ENCODE data around the gene CHAF1A. TPM values are rescaled to one million over a fixed set of nuclear protein-coding genes. Genes with fewer than 3 reads are reported as not detected.

The CHAF1A gene
- total RNA-seq, 1 experiment from 2014 or later: 161 TPM

GRCh38 chr19:4365341-4365740, 37.1 kb upstream of the CHAF1A start (continued):
- TF ChIP-seq, protein P1, sequence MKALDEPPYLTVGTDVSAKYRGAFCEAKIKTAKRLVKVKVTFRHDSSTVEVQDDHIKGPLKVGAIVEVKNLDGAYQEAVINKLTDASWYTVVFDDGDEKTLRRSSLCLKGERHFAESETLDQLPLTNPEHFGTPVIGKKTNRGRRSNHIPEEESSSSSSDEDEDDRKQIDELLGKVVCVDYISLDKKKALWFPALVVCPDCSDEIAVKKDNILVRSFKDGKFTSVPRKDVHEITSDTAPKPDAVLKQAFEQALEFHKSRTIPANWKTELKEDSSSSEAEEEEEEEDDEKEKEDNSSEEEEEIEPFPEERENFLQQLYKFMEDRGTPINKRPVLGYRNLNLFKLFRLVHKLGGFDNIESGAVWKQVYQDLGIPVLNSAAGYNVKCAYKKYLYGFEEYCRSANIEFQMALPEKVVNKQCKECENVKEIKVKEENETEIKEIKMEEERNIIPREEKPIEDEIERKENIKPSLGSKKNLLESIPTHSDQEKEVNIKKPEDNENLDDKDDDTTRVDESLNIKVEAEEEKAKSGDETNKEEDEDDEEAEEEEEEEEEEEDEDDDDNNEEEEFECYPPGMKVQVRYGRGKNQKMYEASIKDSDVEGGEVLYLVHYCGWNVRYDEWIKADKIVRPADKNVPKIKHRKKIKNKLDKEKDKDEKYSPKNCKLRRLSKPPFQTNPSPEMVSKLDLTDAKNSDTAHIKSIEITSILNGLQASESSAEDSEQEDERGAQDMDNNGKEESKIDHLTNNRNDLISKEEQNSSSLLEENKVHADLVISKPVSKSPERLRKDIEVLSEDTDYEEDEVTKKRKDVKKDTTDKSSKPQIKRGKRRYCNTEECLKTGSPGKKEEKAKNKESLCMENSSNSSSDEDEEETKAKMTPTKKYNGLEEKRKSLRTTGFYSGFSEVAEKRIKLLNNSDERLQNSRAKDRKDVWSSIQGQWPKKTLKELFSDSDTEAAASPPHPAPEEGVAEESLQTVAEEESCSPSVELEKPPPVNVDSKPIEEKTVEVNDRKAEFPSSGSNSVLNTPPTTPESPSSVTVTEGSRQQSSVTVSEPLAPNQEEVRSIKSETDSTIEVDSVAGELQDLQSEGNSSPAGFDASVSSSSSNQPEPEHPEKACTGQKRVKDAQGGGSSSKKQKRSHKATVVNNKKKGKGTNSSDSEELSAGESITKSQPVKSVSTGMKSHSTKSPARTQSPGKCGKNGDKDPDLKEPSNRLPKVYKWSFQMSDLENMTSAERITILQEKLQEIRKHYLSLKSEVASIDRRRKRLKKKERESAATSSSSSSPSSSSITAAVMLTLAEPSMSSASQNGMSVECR (CRISPR knock-in tag; IDR thresholded peaks at IDR 0.05; ENCODE audit: borderline replicate concordance): no peak
- TF ChIP-seq ELF4 (CRISPR knock-in tag; IDR thresholded peaks at IDR 0.05; ENCODE audit: low read depth): no peak

DNA sequence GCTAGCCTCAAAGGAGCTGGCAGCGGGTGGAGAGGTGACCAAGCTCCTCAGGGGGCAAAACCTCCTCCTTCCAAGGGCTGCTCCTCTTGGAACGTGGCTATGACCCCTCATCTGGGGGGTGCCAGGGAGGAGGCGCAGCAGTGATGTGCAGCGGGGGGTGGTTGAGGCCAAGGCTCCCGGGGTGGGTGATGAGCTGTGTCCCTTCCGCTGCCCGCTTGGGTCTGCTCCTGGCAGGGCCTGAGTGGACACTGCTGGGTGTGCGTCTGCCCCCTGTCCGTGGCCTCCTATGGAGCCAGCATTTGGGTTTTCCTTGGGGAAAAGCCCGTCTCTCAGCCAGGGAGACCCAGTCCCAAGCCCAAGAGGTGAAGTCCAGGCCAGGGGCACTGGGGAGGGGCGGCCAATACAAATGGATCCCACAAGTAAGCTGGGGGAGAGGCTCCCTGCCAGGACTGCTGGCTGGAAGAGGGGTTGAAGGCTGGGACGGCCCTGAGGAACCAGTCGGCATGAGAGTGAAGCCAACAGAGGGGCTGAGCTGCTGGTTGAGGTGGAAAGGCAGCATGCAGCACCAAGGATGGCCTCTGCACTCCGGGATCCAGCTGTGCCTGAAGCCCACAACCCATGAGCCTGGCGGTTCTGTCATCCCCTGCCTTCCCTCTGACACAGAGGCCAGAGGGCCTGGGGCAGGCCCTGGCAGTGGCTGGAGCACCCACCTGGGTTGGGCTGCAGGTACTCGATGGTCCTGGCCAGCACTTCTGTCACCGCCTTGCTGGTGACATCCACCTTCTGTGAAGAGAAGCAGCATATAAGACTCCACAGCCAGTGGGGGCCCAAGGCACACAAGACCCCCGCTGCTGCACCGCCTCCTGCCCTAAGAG, 36.4 kb upstream of the CHAF1A start:
- H3K36me3 Mint-ChIP-seq: peaks cover 3% of the 10 kb centered on the region; the same call in 1 of the 2 replicates
- no peaks in the 10 kb centered on the region for H3K27me3 Mint-ChIP-seq (ENCODE audit: low read depth)
- H3K4me3 Mint-ChIP-seq: no peak overlapping the region
- H3K9me3 Mint-ChIP-seq: no peaks in the 10 kb centered on the region
- peaks cover 15% of the 10 kb centered on the region for H3K4me1 Mint-ChIP-seq
- CTCF ChIA-PET: interaction anchor here (1.5 to 6.0 kb wide), 4 partner anchors 10 to 159 kb away, joined by 5 to 37 read pairs (median 12); no protein-coding TSS in a partner anchor
- ATAC-seq: no peak
- no peak for DNase-seq (ENCODE audit: low spot score)
- H3K27ac Mint-ChIP-seq: no peak overlapping the region
- POLR2A ChIA-PET: no interaction called here
- TF ChIP-seq HMGA2 (CRISPR knock-in tag; IDR thresholded peaks at IDR 0.05) (no peak), SOX15 (CRISPR knock-in tag; IDR thresholded peaks at IDR 0.05) (no peak), NFATC4 (CRISPR knock-in tag; IDR thresholded peaks at IDR 0.05) (no peak), ZNF219 (CRISPR knock-in tag; IDR thresholded peaks at IDR 0.05; ENCODE audit: borderline replicate concordance) (no peak), ZNF281 (CRISPR knock-in tag; IDR thresholded peaks at IDR 0.05) (no peak), TEAD4 (CRISPR knock-in tag; IDR thresholded peaks at IDR 0.05) (no peak), SMAD3 (CRISPR knock-in tag; IDR thresholded peaks at IDR 0.05; ENCODE audit: borderline replicate concordance) (no peak), ZNF121 (CRISPR knock-in tag; IDR thresholded peaks at IDR 0.05) (no peak), ZMAT4 (CRISPR knock-in tag; IDR thresholded peaks at IDR 0.05) (no peak), USF2 (CRISPR knock-in tag; IDR thresholded peaks at IDR 0.05) (no peak), SP1 (CRISPR knock-in tag; conservative IDR thresholded peaks at IDR 0.05) (no peak), ZNF671 (CRISPR knock-in tag; IDR thresholded peaks at IDR 0.05) (no peak), ZNF425 (CRISPR knock-in tag; conservative IDR thresholded peaks at IDR 0.05) (no peak), TEAD1 (CRISPR knock-in tag; IDR thresholded peaks at IDR 0.05) (no peak), FOXJ3 (CRISPR knock-in tag; IDR thresholded peaks at IDR 0.05; ENCODE audit: borderline replicate concordance) (no peak)
- TF ChIP-seq, protein P2, sequence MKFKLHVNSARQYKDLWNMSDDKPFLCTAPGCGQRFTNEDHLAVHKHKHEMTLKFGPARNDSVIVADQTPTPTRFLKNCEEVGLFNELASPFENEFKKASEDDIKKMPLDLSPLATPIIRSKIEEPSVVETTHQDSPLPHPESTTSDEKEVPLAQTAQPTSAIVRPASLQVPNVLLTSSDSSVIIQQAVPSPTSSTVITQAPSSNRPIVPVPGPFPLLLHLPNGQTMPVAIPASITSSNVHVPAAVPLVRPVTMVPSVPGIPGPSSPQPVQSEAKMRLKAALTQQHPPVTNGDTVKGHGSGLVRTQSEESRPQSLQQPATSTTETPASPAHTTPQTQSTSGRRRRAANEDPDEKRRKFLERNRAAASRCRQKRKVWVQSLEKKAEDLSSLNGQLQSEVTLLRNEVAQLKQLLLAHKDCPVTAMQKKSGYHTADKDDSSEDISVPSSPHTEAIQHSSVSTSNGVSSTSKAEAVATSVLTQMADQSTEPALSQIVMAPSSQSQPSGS (CRISPR knock-in tag; IDR thresholded peaks at IDR 0.05; ENCODE audit: borderline replicate concordance, low read depth): no peak
- TF ChIP-seq, protein P3, sequence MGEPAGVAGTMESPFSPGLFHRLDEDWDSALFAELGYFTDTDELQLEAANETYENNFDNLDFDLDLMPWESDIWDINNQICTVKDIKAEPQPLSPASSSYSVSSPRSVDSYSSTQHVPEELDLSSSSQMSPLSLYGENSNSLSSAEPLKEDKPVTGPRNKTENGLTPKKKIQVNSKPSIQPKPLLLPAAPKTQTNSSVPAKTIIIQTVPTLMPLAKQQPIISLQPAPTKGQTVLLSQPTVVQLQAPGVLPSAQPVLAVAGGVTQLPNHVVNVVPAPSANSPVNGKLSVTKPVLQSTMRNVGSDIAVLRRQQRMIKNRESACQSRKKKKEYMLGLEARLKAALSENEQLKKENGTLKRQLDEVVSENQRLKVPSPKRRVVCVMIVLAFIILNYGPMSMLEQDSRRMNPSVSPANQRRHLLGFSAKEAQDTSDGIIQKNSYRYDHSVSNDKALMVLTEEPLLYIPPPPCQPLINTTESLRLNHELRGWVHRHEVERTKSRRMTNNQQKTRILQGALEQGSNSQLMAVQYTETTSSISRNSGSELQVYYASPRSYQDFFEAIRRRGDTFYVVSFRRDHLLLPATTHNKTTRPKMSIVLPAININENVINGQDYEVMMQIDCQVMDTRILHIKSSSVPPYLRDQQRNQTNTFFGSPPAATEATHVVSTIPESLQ (CRISPR knock-in tag; IDR thresholded peaks at IDR 0.05): no peak
